HUDEP-2 (cell line): ENCODE data around the gene CTCFL.
A peak's percentile ranks its signal among the peaks of the same experiment; 100 is the strongest.

Experiments
- DNase-seq, 76 experiments: peaks; one replicate each; lab custom pipeline; 2025; ENCODE audit not compliant: unreplicated experiment in 76 of 76; lab: John Stamatoyannopoulos, UW

The CTCFL gene

GRCh38 chr20:57469418-57470211 lies 55.3 kb downstream of the CTCFL start:
- no peak for DNase-seq

- DNase-seq = no peak
These were observed 56.2 kb downstream of the CTCFL start for GRCh38 chr20:57468523-57469417.

GRCh38 chr20:57467742-57468141 lies 57.2 kb downstream of the CTCFL start:
- DNase-seq = no peak

DNA sequence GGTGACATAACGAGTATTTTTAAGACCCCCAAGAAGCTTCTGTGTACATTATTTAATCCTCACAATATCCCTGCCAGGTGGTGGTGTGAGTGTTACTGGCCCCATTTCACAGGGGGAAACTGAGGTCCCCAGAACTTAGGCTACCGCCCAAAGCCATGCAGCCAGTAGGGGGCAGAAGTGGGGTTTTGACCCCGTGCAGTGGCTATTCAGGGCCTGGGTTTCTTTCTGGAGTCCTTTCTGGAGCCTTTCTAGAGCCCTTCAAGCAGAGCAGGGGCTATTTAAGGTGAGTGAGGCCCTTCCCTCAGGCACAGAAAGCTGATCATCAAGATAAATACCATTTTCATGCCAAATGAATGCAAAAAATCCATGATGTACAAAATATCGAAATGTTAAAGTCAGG lies 59.0 kb downstream of the CTCFL start:
- no peak for DNase-seq

DNA sequence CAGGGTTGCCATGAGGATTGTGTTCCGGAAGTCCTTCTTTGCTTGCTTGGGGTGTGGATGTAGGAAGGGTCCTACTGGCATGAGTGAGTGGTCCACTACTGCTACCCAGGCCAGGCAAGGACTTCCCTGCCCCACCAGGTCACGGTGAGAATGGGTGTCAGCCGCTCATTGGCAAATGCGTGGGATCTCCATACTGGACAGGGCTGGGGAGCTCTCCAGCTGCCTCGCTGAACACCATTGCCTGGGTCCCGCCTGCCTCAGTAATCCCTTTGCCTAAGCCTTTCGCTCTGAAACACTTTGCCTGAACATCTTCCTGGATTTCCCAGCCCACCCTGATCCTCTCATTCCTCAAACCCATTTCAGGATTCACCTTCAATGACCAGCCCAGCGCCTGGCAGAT lies 59.5 kb downstream of the CTCFL start:
- no peak for DNase-seq

- DNase-seq = peak in 27 of 76 experiments; percentile 3 to 47 (median 17)
These were observed 60.2 kb downstream of the CTCFL start for GRCh38 chr20:57464642-57465211.

DNA sequence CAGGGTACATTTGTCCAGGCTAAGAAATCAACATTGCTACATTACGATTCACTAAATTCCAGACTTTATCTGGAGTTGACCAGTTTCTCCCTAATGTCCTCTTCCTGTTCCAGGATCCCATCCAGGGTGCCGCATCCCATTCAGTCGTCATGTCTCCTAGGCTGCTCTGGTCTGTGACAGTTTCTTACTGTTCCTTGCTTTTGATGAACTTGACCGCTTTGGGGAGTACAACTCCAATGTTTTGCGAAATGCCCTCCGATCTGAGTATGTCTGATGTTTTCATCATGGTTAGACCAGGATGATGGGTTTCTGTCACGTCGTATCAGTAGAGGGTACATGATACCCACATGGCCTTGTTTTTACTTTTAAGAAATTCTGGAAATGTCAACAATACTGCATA lies 62.2 kb downstream of the CTCFL start:
- no peak for DNase-seq

DNA sequence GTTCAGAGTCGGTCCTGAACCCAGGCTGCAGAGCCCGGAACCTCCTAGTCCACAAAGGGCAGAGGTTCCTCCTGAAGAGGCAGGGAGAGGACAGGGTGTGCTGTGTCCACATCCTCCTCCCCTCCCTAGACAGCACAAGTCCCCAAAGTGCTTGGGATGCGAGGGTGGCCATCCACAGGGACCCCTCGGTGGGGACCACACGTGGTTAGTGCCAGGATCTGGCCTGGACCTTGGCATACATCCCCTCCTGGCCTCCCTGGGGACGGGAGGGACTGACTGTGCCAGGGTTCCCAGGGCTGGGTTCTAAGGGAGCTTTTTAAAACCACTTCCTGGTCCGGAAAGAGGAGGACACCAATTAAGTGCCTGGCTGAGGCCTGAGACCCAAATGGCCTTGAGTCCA lies 63.2 kb downstream of the CTCFL start:
- DNase-seq = no peak

- DNase-seq = peak in 1 of 76 experiments; percentile 12
These were observed 64.0 kb downstream of the CTCFL start for GRCh38 chr20:57460781-57461465.

- DNase-seq = no peak
These were observed 65.0 kb downstream of the CTCFL start for GRCh38 chr20:57459897-57460296.

DNA sequence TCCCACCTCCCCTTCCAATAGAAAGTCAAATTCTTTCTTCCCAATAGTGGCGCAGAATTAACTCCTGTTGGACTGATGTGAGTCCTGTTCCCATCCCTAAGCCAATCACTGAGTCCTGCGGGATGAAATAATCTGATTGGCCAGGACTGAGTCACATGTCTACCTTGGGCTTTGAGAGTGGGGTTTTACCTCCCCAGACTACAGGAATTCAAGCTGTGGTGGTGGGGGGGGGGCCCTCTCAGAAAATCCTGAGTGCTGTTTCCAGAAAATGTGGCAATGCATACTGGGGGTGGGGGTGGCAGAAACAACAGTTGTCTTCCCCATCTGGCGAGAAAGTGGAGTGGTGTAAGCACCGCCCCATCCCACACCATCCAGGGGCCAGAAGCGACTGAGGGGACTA lies 65.7 kb downstream of the CTCFL start:
- DNase-seq = no peak

DNA sequence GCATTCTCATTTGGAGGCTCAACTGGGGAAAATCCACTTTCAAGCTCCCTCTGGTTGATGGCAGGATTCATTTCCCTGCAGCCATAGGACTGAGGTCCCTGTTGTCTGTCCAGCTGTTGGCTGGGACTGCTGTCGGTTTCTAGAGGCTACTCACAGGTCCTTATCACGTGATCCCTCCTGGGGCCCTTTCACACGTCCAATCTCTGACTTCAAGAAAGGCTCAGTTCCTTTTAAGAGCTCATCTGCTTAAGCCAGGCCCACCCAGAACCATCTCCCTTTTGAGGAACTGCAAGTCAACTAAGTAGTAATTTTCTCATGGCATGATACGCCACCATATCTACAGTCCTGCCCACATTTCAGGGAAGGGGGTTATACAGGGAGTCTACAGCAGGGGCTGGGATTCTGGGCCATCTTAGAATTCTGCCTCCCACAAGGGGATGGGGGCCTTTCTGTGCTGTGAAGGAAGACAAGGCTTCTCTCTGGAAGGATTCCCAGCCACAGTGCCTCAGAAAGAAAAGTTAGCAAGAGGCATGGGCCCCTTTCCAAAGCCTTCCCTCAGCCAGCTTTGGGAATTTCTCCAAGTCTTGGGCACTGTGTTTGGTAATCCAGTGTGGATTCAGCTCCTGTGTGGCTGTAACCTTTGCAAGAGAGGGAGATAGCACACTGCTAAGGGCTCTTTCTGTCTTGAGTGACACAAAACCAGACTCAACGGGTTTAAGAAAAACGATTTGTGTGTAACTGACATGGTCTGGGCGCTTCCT lies 66.4 kb downstream of the CTCFL start:
- no peak for DNase-seq

GRCh38 chr20:57457243-57458095 lies 67.5 kb downstream of the CTCFL start:
- no peak for DNase-seq

- no peak for DNase-seq
These were observed 68.8 kb downstream of the CTCFL start for GRCh38 chr20:57456116-57456515.

- no peak for DNase-seq
These were observed 69.6 kb downstream of the CTCFL start for GRCh38 chr20:57455386-57455785.

DNA sequence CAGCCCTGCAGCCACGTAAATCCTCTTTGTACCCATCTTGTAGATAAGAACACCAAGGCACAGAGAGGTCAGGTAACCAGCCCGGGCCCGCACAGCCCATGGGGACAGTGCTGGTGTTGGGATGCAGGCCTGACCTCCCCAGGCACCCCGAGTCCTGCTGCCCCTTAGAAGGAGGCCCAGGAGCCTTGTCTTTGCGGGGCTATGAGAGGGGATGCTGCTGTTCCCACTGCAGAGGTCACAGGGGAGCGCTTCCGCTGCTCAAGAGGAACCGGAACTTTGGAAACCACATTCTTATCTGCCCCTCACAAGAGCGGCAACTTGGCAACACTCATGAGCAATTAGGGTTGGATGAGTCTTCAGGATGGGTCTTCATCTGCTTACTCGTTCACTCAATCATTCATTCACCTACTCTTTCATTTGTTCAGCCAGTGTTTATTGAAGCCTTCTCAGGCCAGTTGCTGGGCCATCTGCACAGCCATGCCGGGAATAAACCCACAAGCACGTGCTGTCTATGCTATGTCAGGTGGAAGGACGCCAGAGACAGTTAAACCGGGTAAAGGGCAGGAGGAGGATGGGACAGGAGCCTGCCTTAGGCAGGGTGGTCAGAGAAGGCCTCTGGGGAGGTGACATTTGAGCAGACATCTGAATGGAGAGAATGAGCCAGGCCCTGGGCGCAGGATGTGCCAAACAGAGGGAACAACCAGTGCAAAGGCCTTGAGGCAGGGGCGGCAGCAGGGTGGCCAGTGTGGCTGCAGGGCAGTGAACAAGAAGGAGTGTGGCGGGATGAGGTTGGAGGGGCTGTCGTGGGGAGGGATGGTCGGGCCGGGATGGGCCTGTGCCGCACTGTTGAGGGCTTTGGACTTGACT lies 72.9 kb downstream of the CTCFL start:
- DNase-seq = peak in 74 of 76 experiments; percentile 21 to 89 (median 68)

DNA sequence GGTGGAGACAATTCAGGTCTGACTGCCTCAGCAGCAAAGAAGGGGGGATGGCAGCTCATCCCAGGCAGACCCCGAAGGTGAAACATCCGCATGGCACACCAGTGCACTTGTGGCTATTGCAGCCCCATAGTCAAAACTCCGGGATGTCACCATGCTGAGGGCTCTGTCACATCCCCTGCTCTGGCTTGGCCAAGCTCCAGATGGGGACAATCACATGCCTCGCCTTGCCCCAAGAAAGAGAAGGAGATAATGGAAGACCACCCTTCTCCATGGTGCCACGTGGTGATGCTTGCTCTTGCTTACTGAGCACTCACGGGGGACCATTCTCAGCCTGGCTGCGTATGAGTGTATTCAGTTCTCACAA lies 73.5 kb downstream of the CTCFL start:
- DNase-seq = peak in 1 of 76 experiments; percentile 25

GRCh38 chr20:57450931-57451330 lies 74.0 kb downstream of the CTCFL start:
- no peak for DNase-seq
